GM10248 (cell line): ENCODE data around the gene R3HCC1L.

ENCODE experiments used
- CTCF ChIA-PET: fragments of 300-600 bp; sonication (Branson Sonifier 250); formaldehyde crosslinking; extraction: SDS; loops from one replicate; lab custom pipeline; 2021; ENCODE audit warnings: antibody characterized with exemption; lab: Yijun Ruan, JAX
- POLR2A ChIA-PET: fragments of 350-650 bp; sonication (Branson Sonifier 250); formaldehyde crosslinking; extraction: SDS; loops from one replicate; lab custom pipeline; 2020; ENCODE audit warnings: antibody characterized with exemption; lab: Yijun Ruan, JAX
- DNase-seq: peaks from one replicate; pipeline ENCODE4 v3.0.0; 2012; ENCODE audit errors: extremely low spot score
- TF ChIP-seq, protein P1 (sequence below): IDR thresholded peaks from 2 replicates; pipeline ENCODE4 v1.5.1; 2012; ENCODE audit warnings: mild to moderate bottlenecking, low read depth; ENCODE audit errors: extremely low read depth, missing control alignments, control extremely low read depth

Gene R3HCC1L

DNA sequence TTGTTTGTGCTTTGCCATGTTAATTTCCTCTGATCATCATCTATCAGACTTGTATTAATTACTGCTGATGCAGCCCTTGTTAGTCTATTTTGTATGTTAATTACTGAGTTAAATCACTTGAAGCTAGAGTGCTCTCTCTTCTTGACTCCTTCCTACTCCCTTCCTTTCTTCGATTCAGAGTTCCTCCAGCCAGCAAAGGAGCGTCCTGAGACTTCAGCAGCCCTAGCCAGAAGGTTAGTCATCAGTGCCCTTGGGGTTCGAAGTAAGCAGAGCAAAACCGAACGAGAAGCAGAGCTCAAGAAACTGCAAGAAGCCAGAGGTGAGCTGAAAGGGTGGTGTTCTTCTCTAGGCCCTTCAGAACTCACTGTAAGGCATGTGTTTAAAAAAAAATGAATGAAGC, 101.4 kb downstream of the R3HCC1L start:
- TF ChIP-seq, protein P1, sequence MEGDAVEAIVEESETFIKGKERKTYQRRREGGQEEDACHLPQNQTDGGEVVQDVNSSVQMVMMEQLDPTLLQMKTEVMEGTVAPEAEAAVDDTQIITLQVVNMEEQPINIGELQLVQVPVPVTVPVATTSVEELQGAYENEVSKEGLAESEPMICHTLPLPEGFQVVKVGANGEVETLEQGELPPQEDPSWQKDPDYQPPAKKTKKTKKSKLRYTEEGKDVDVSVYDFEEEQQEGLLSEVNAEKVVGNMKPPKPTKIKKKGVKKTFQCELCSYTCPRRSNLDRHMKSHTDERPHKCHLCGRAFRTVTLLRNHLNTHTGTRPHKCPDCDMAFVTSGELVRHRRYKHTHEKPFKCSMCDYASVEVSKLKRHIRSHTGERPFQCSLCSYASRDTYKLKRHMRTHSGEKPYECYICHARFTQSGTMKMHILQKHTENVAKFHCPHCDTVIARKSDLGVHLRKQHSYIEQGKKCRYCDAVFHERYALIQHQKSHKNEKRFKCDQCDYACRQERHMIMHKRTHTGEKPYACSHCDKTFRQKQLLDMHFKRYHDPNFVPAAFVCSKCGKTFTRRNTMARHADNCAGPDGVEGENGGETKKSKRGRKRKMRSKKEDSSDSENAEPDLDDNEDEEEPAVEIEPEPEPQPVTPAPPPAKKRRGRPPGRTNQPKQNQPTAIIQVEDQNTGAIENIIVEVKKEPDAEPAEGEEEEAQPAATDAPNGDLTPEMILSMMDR = no peak
- DNase-seq = no peak
- ChIA-PET POLR2A (no interaction called here), CTCF (no interaction called here)

- CTCF ChIA-PET = no interaction called here
- POLR2A ChIA-PET = no interaction called here
- no peak for DNase-seq
- TF ChIP-seq, protein P1 = no peak
Measured at GRCh38 chr10:98236862-98237261, 102.4 kb downstream of the R3HCC1L start.

DNA sequence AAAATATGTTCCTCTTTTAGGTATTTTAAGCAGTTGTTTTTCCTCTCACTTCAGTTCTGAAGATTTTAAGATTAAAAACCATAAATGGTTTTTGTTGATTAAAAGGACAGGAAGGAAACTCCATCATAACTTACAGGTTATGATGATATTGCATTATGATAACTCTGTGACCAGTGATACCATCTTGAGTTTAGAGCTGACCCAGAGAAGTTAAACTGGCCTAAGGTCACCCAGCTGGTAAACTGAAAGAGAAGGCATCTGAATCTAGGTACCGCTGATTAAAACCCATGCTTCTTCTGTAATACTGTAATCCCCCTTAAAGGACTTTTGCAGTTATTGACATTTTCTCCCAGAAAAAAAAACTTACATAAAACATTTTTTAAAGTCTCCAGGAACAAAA, 103.9 kb downstream of the R3HCC1L start:
- DNase-seq = no peak
- TF ChIP-seq, protein P1 = no peak
- CTCF ChIA-PET = interaction anchor here (2.2 kb wide), 1 partner anchor 10 kb away, joined by 5 read pairs; no protein-coding TSS in a partner anchor
- POLR2A ChIA-PET = no interaction called here

GRCh38 chr10:98240524-98240923, 106.1 kb downstream of the R3HCC1L start:
- ChIA-PET POLR2A (no interaction called here), CTCF (interaction anchor here (1.1 to 1.3 kb wide), 3 partner anchors 10 to 70 kb away, joined by 3 read pairs; no protein-coding TSS in a partner anchor)
- TF ChIP-seq, protein P1 = no peak
- DNase-seq = no peak

DNA sequence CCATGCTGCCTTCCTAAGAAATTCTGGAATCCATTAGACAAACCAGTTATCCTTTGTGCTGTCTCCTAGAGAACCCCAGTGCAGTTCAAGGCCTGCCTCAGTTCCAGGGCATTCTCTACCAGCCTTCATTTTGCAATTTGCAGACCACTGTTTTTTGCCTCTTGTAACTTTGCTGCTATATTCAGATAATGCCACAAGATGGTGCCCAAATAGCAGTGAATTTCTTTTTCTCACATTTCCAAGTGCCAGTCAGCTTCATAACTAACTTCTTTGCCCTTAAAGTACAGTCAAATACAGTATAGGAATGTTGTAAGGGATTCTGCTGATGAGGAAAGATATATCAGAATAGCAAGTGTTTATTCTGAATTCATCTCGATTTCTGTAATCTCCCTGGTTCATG, 108.4 kb downstream of the R3HCC1L start:
- DNase-seq = no peak
- TF ChIP-seq, protein P1 = no peak
- ChIA-PET POLR2A (no interaction called here), CTCF (interaction anchor here (1.4 kb wide), 1 partner anchor 25 kb away, joined by 3 read pairs; no protein-coding TSS in a partner anchor)

DNA sequence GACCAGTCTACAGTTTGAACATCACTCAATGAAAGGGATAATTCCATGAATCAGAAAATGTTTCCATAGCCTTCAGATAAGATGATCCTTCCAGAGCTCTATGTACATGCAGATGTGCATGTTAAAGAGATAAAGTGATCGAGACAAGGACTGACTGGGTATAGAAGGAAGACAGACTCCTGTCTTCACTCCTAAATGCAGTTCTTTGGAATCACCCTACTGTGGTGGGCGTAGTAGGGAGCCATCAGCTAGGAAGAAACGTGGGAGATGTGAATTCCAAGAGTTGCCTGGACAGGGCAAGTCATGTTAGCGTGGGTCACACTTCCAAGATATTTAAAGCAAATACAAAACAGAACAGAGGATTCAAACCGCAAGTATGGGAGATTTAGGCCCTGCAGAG, 109.7 kb downstream of the R3HCC1L start:
- DNase-seq = no peak
- POLR2A ChIA-PET = no interaction called here
- CTCF ChIA-PET = no interaction called here
- TF ChIP-seq, protein P1 = no peak
